ENCODE results near the gene HOXA11.

GRCh38 chr7:27186668-27187474 is 1.8 kb upstream of the HOXA11 start:
- TF ChIP-seq CTCF (conservative IDR thresholded peaks at IDR 0.05; ENCODE audit: low read depth, low read length) (no peak), EZH2 (IDR thresholded peaks at IDR 0.05; ENCODE audit: borderline replicate concordance, low read depth, low read length, poor library complexity, severe bottlenecking) (peak; percentile 29)

Data from A673 (cell line).